Panc1 (cell line): ENCODE results near the gene POU4F3.

ENCODE experiments used
- POLR2AphosphoS5 ChIP-seq: IDR thresholded peaks from 2 replicates; pipeline ENCODE4 v1.6.1; 2012; ENCODE audit warnings: mild to moderate bottlenecking, low read depth, low read length, moderate library complexity
- REST ChIP-seq, 2 experiments: IDR thresholded peaks; 2 replicates each; pipeline ENCODE4 v1.6.1; 2011 to 2012; ENCODE audit warnings: low read depth in 2 of 2, control low read depth in 1 of 2, low read length in 1 of 2, mild to moderate bottlenecking in 1 of 2, moderate library complexity in 1 of 2; ENCODE audit not compliant: insufficient read depth in 1 of 2
- SIN3A ChIP-seq: IDR thresholded peaks from 2 replicates; pipeline ENCODE4 v1.6.1; 2012; ENCODE audit warnings: low read depth, mild to moderate bottlenecking, low read length, moderate library complexity, borderline replicate concordance; ENCODE audit not compliant: insufficient read depth

GRCh38 chr5:146296245-146296644, 42.4 kb upstream of the POU4F3 start:
- TF ChIP-seq SIN3A (no peak), POLR2AphosphoS5 (no peak), REST (IDR thresholded peaks at IDR 0.05; ENCODE audit: insufficient read depth in 1 of 2, low read depth in 2 of 2, low read length in 1 of 2) (no peak)
